HS-5 (cell line): ENCODE data around the gene DNASE1L3.

Source experiments
- DNase-seq: peaks from one replicate; pipeline ENCODE4 v3.0.0-alpha.2; 2012; ENCODE audit warnings: low read depth

Gene DNASE1L3

DNA sequence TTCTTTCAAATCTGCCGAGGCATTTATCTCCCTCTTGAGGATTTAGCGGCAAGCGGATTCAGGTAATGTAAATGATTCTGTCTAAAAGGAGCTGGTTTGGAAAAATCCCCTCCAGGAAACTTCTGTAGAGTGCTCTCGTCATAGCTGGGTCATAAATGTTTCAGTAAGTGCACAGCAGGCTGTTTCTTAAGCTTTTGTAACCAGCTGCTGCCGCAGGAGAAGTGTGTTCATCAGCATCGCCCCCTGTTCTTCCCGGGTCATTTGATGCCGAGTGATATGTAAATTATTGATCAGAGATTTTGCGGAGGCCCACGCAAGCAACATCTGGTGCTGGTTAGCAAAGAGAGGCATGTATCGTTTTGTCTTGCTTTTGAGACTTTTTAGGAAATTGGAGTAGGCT lies 53.1 kb downstream of the DNASE1L3 start:
- no peak for DNase-seq

DNA sequence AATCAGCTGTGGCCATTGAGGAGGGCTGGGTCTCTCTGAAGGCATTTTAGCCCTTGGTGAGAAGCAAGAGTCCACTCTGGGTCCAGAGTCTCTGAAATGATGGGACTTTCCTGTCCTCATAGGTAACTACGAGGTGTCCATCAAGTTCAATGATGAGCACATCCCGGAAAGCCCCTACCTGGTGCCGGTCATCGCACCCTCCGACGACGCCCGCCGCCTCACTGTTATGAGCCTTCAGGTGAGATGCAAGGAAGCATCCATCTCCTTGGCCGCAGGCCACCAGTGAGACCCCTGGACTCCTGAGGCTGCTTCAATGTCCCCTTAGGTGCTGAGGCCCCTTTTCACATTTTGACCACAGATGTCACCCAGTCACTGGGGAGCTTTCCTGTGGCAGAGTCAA lies 54.9 kb downstream of the DNASE1L3 start:
- DNase-seq, result no peak

DNA sequence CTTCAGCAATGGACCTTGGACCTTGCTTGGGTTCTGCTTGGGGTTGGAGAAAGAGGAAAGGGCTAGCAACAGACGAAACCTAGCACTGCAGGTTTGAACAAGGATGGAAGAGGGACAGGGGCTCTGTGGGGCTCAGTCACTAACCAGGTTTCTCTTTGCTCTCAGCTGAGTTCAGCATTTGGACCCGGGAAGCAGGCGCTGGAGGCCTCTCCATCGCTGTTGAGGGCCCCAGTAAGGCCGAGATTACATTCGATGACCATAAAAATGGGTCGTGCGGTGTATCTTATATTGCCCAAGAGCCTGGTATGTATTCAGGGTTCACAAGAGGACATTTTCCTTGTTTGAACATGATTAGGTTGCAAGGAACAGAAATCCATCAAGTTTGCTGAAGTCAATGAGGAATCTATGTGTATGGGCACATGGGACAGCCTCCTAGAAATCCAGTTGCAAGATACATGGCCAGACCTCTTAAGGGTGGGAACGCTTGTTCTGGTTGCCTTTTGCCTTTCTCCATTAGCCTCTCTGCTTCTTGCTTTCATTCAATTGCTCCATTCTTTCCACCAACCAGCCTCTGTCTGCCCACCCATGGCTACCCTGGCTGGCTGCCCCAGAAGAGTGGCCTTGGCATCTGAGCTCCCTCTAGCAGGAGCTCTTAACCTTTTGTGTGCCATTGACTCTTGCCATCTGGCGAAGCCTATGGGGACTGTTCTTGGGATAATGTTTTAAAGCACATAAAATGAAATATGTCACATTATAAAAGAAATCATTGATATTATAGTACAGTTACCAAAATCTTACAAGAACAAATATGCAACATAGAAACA lies 55.9 kb downstream of the DNASE1L3 start:
- no peak for DNase-seq

DNA sequence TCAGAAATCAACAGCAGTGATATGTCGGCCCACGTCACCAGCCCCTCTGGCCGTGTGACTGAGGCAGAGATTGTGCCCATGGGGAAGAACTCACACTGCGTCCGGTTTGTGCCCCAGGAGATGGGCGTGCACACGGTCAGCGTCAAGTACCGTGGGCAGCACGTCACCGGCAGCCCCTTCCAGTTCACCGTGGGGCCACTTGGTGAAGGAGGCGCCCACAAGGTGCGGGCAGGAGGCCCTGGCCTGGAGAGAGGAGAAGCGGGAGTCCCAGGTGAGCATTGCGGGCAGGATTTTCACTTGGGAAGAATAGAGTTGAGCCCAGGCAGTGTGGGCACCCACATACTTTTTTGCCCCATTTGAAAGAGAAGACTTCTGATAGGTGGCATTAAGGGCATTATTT lies 57.4 kb downstream of the DNASE1L3 start:
- no peak for DNase-seq

DNA sequence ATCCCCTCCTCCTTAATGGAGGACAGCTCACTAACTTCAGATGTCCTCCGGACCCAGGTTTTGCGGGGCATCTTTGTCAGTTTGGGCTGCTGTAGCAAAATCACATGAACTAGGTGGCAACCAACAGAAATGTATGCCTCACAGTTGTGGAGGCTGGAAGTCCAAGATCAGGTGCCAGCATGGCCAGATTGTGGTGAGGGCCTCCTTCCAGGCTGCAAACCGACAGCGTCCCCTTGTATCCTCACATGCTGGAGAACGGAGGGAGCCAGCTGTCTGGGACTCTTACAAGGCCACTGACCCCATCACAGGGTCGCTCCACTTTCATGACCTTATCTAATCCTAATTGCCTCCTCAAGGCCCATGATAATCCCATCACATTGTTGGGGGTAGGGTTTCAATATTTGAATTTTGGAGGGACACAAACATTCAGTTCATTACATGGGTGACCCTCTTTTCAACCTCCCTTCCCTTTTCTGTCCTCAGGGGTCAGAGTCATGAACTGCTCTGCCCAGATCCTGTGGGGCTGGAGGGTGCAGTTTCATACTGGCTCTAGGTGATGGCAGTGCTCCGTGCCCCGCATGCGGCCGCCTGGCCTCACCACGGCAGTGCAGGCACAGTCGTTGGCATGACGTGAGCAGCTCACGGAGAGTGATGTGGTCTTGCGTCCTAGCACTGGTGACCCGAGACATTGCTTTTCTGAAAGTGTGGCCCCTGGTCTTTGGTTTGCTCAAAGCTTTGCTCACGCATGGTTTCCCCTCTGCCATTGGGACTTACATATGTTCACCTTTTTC lies 58.4 kb downstream of the DNASE1L3 start:
- DNase-seq, result no peak

DNA sequence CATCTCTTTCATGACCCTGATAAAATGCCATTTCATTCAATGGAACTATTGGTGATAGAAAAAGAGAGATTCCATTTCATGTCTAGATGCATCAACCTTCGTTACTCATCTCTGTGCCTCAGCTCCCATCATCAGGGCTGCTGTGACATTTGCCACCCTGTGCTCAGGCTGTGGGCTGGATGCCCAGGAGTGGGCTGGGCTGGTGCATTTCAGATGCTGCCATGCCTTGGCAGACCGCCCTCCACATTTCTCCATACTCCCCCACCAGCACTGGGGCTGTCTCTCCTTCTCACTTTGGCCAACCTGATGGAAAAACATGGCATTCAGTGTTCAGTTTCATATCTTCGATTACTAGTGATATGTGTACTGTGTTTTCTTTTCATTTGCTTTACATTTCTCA lies 59.1 kb downstream of the DNASE1L3 start:
- DNase-seq, result no peak

DNA sequence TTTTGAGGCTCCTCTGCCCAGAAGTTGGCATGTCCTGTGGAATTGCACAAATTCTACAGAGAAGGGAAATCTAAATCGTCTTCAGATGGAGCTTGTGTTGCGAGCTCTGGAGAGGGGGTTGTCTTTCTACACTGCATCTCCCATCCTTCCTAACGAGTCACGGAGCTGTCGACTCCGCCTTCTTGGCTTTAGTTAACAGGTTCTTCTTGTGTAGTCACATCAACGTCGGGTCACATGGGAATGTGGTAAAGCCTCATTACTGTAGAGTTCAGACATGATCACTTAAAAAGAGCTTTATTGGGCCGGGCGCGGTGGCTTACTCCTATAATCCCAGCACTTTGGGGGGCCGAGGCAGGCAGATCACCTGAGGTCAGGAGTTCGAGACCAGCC lies 60.0 kb downstream of the DNASE1L3 start:
- DNase-seq, result no peak

DNA sequence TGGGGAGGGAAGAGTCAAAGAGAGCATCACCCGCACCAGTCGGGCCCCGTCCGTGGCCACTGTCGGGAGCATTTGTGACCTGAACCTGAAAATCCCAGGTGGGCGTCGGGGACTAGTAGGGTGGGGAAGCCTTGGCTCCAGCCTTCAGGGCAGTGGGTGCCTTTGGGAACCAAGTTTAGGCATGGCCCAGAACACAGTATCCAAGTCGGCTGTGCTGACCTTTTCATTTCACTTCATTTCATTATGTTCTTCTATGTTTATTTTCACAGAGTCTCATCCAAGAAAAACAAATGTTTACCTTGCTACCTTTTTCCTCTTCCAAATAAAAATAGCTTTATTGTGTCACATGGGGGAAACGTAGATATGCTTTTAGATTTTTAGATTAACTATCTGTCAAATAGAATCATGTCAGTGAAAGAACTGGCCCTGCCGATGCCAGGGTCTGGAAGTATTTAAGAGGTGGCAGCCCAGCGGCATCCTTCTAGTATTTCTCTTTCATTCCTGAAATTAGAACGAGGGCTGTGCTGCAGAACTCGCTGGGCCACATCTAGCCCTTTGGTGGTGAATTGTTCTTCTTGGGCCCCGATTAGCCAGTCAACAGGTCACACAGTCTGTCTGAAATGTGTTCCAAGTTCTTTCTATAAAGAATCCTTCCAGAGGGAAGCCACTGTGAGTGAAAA lies 60.5 kb downstream of the DNASE1L3 start:
- DNase-seq, result no peak

DNA sequence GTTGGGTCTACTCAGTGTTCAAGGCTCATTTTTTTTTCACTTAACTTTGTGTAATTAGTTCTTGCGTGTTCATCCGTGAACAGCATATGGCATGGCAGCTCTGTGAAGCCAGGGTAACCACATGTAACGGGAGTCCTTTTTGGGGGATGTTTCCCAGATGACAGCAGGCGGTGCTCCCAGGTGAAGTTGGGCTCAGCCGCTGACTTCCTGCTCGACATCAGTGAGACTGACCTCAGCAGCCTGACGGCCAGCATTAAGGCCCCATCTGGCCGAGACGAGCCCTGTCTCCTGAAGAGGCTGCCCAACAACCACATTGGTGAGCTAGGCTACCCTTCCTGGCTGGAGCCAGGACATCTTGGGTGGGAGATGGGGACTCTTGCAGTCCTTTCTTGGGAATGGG lies 62.7 kb downstream of the DNASE1L3 start:
- DNase-seq, result no peak

DNA sequence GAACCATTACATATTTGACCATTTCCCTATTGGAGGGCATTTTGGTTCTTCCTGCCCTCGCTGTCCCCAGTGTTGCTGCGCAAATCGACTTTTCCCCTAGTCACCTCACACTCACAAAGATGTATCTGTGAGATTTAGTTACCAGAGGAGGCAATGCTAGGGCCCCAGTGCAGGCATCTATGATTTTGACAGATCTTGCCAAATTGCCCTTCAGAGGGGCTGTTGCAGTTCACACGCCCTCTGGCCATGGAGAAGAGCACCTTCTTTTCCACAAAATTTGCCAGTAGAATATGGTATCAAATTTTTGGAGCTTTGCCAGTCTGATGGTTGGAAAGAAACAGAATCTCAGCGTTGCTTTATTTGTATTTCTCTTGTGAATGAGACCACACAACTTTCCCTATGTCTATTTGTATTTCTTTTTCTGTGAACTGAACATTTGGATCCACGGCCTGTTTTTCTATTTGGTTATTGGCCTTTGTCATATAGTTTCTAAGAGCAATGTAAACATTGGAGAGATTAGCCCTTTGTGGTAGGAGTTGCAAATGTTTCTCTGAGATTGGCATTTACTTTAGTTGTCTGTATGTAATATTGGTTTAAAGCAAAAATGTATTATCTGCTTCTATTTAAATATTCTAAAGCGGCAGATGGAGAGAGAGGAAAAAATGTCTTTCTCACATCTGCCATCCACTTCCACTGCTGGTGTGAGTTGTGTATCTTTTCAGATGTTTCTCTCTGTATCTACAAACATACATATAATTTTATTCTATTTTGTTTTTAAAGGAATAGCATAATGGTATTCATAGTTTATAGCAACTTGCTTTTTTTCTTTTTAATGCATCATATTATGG lies 66.1 kb downstream of the DNASE1L3 start:
- DNase-seq, result no peak

DNA sequence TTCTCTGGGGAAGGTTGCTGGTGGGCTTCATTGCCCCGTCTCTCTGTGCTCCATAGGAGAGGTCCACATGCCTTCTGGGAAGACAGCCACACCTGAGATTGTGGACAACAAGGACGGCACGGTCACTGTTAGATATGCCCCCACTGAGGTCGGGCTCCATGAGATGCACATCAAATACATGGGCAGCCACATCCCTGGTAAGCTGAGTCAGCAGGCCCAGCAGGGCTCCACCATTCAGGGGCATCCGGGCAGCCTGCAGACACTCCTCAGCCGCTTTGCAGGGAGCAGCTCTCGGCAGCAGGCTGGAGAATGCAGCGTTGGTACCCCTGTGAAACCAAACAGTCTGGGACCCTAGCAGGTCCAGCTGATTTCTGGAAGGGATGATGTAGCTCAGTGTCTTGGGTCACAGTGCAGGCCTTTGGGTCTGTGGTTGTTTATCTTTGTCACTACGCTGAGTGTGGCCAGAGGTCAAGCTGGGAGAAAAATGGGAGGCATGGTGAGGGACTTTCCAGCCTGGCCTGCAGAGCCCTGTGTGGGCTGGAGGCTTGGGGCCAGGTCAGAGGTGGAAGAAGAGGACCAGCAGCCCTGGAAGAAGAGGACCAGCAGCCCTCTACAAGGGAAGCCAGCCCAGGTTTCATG lies 67.2 kb downstream of the DNASE1L3 start:
- no peak for DNase-seq
